Panc1 (cell line): ENCODE data around the gene SCP2. TPM values are rescaled to one million over a fixed set of nuclear protein-coding genes. Genes with fewer than 3 reads are reported as not detected.
A peak's percentile ranks its signal among the peaks of the same experiment; 100 is the strongest.

Source experiments
- ATAC-seq: fragments of 200-7000 bp; cut with Tn5 transposase; 2 replicates; pipeline ENCODE4 v1.9.1; 2020; ENCODE audit warnings: mild to moderate bottlenecking, moderate library complexity
- BruUV-seq: library from RNA; stranded (reverse); fragments of 400-500 nt; replicated peaks from 2 replicates; lab custom pipeline; 2021; lab: Mats Ljungman, UMichigan
- CTCF ChIA-PET: fragments of 300-600 bp; sonication (Branson Sonifier 250); formaldehyde crosslinking; loops from one replicate; lab custom pipeline; 2022; ENCODE audit warnings: antibody characterized with exemption; lab: Charles Lee
- POLR2A ChIA-PET: fragments of 300-600 bp; sonication (Branson Sonifier 250); formaldehyde crosslinking; loops from one replicate; lab custom pipeline; 2022; ENCODE audit warnings: antibody characterized with exemption; lab: Charles Lee
- DNase-seq: peaks from one replicate; pipeline ENCODE4 v3.0.0-alpha.2; 2010; ENCODE audit warnings: low read depth, low spot score
- H3K27ac ChIP-seq: 2 replicates; pipeline ENCODE4 v1.5.1; 2011; ENCODE audit warnings: mild to moderate bottlenecking, low read length, inconsistent platforms
- H3K27me3 ChIP-seq: fragments of 200-500 bp; sonication (Bioruptor generic); 2 replicates; pipeline ENCODE4 v1.6.0; 2014; ENCODE audit warnings: low read length, inconsistent platforms; ENCODE audit not compliant: control insufficient read depth, insufficient read depth
- H3K36me3 ChIP-seq: fragments of 200-500 bp; sonication (Bioruptor generic); 2 replicates; pipeline ENCODE4 v1.5.1; 2014; ENCODE audit warnings: inconsistent platforms, mild to moderate bottlenecking, low read length, moderate library complexity; ENCODE audit not compliant: control insufficient read depth, insufficient read depth
- H3K4me1 ChIP-seq: 2 replicates; pipeline ENCODE4 v1.5.1; 2011; ENCODE audit warnings: inconsistent platforms, mild to moderate bottlenecking, low read length, moderate library complexity; ENCODE audit not compliant: control insufficient read depth, insufficient read depth
- H3K4me3 ChIP-seq, 2 experiments: 2 replicates each; pipeline ENCODE4 v1.5.1; 2011 to 2012; ENCODE audit warnings: low read depth in 2 of 2, low read length in 2 of 2, mild to moderate bottlenecking in 2 of 2, inconsistent platforms in 1 of 2, moderate library complexity in 1 of 2
- H3K9me3 ChIP-seq: fragments of 200-500 bp; sonication (Bioruptor generic); 2 replicates; pipeline ENCODE4 v1.5.1; 2014; ENCODE audit warnings: low read depth, mild to moderate bottlenecking, inconsistent platforms, low read length, moderate library complexity; ENCODE audit not compliant: control insufficient read depth, insufficient read depth
- POLR2AphosphoS5 ChIP-seq: IDR thresholded peaks from 2 replicates; pipeline ENCODE4 v1.6.1; 2012; ENCODE audit warnings: mild to moderate bottlenecking, low read depth, low read length, moderate library complexity
- SIN3A ChIP-seq: IDR thresholded peaks from 2 replicates; pipeline ENCODE4 v1.6.1; 2012; ENCODE audit warnings: low read depth, mild to moderate bottlenecking, low read length, moderate library complexity, borderline replicate concordance; ENCODE audit not compliant: insufficient read depth
- TCF7L2 ChIP-seq: IDR thresholded peaks from 2 replicates; pipeline ENCODE4 v1.6.1; 2011; ENCODE audit warnings: mild to moderate bottlenecking, low read depth, low read length, inconsistent platforms
- in situ Hi-C: cut with HindIII; loops from 2 replicates; pipeline ENCODE4 v1.10.0; 2016; ENCODE audit warnings: low sequenced_read_pairs, low pct_unique_long_range_greater_than_20kb
- intact Hi-C: fragments of 100-400 bp; cut with micrococcal nuclease; formaldehyde crosslinking; loops from one replicate; pipeline ENCODE4 v1.10.0; 2022; ENCODE audit not compliant: unreplicated experiment
- microRNA-seq: library from miRNA; unstranded; fragments of <30 nt; microRNA quantifications from one replicate; pipeline ENCODE4 v1.1.0, GENCODE V29; 2020; ENCODE audit not compliant: unreplicated experiment
- total RNA-seq: library from RNA; stranded (reverse); gene quantifications from one replicate; pipeline ENCODE4 v1.2.1, GENCODE V29; 2021; ENCODE audit not compliant: unreplicated experiment
- TF ChIP-seq, protein P1 (sequence below), 2 experiments: IDR thresholded peaks; 2 replicates each; pipeline ENCODE4 v1.6.1; 2011 to 2012; ENCODE audit warnings: low read depth in 2 of 2, control low read depth in 1 of 2, low read length in 1 of 2, mild to moderate bottlenecking in 1 of 2, moderate library complexity in 1 of 2; ENCODE audit not compliant: insufficient read depth in 1 of 2
- TF ChIP-seq, protein P2 (sequence below): fragments of 450-650 bp; IDR thresholded peaks from 2 replicates; pipeline ENCODE4 v1.5.1; 2017; ENCODE audit warnings: mild to moderate bottlenecking

Gene SCP2
- total RNA-seq, 1 experiment from 2014 or later, result 88.7 TPM

DNA sequence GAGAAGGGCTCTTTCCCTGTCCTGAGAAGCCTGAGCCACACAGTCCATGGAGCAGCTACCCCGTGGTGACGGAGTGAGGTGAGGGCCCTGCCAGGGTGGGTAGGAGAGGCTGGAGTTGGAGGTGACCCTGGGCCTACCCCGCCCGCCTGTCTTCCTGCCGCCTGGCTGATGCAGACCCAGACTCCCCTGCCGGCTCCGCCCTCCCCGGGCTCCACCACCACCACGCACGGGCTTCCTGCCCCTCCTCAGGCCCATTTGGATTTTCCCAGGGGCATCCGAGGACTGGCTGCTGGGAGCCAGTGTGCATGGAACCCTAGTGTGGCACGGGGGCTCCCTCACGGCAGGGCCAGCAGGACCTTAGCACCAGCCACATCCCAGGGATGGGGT is 167.4 kb downstream of the SCP2 start:
- ATAC-seq, result 0 out of 2 replicates have a peak, but pooled peaks have one; percentile 24
- intact Hi-C loops, result no loop called here
- CTCF ChIA-PET, result no interaction called here

More for the DNA sequence above, 167.4 kb downstream of the SCP2 start:
- in situ Hi-C loops, result no loop called here
- H3K4me3 ChIP-seq, result no peak overlapping the region
- no peaks in the 10 kb centered on the region for H3K36me3 ChIP-seq
- no peaks in the 10 kb centered on the region for H3K27me3 ChIP-seq
- H3K4me1 ChIP-seq, result peaks cover 4% of the 10 kb centered on the region; the same call in 1 of the 2 replicates
- no peak overlapping the region for H3K27ac ChIP-seq
- BruUV-seq, result no TSS peak
- POLR2A ChIA-PET, result no interaction called here
- TF ChIP-seq, protein P1, sequence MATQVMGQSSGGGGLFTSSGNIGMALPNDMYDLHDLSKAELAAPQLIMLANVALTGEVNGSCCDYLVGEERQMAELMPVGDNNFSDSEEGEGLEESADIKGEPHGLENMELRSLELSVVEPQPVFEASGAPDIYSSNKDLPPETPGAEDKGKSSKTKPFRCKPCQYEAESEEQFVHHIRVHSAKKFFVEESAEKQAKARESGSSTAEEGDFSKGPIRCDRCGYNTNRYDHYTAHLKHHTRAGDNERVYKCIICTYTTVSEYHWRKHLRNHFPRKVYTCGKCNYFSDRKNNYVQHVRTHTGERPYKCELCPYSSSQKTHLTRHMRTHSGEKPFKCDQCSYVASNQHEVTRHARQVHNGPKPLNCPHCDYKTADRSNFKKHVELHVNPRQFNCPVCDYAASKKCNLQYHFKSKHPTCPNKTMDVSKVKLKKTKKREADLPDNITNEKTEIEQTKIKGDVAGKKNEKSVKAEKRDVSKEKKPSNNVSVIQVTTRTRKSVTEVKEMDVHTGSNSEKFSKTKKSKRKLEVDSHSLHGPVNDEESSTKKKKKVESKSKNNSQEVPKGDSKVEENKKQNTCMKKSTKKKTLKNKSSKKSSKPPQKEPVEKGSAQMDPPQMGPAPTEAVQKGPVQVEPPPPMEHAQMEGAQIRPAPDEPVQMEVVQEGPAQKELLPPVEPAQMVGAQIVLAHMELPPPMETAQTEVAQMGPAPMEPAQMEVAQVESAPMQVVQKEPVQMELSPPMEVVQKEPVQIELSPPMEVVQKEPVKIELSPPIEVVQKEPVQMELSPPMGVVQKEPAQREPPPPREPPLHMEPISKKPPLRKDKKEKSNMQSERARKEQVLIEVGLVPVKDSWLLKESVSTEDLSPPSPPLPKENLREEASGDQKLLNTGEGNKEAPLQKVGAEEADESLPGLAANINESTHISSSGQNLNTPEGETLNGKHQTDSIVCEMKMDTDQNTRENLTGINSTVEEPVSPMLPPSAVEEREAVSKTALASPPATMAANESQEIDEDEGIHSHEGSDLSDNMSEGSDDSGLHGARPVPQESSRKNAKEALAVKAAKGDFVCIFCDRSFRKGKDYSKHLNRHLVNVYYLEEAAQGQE (IDR thresholded peaks at IDR 0.05; ENCODE audit: insufficient read depth in 1 of 2, low read depth in 2 of 2, low read length in 1 of 2), result no peak
- TF ChIP-seq POLR2AphosphoS5 (no peak), TCF7L2 (no peak), SIN3A (no peak)
- TF ChIP-seq, protein P2, sequence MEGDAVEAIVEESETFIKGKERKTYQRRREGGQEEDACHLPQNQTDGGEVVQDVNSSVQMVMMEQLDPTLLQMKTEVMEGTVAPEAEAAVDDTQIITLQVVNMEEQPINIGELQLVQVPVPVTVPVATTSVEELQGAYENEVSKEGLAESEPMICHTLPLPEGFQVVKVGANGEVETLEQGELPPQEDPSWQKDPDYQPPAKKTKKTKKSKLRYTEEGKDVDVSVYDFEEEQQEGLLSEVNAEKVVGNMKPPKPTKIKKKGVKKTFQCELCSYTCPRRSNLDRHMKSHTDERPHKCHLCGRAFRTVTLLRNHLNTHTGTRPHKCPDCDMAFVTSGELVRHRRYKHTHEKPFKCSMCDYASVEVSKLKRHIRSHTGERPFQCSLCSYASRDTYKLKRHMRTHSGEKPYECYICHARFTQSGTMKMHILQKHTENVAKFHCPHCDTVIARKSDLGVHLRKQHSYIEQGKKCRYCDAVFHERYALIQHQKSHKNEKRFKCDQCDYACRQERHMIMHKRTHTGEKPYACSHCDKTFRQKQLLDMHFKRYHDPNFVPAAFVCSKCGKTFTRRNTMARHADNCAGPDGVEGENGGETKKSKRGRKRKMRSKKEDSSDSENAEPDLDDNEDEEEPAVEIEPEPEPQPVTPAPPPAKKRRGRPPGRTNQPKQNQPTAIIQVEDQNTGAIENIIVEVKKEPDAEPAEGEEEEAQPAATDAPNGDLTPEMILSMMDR, result no peak
- no peak for DNase-seq
- no peaks in the 10 kb centered on the region for H3K9me3 ChIP-seq

Small RNAs within 50 kb of the gene (microRNA-seq; reads per million reads assigned to microRNA genes)
- gene MIR1273F, result not detected
- gene MIR1273G, result not detected
- gene MIR5095, result not detected

Other genes starting within 250 kb of the SCP2 start
- gene COA7, start 228.9 kb upstream of the SCP2 start, total RNA-seq, result 44.9 TPM
- 30.7 TPM for gene ZYG11B, start 200.8 kb upstream of the SCP2 start, total RNA-seq
- gene ZYG11A, start 84.5 kb upstream of the SCP2 start, total RNA-seq, result 0.36 TPM
- gene ECHDC2, start 5.5 kb upstream of the SCP2 start, total RNA-seq, result 61.8 TPM
- 0.23 TPM for gene PODN, start 134.9 kb downstream of the SCP2 start, total RNA-seq
- 0.31 TPM for gene SLC1A7, start 215.4 kb downstream of the SCP2 start, total RNA-seq